AG09319 (cell line): ENCODE results near the gene MUC4.

Source experiments
- DNase-seq: peaks from one replicate; pipeline ENCODE4 v3.0.0-alpha.2; 2010; ENCODE audit warnings: low read depth; ENCODE audit errors: extremely low read depth
- TF ChIP-seq, protein P1 (sequence below): IDR thresholded peaks from 2 replicates; pipeline ENCODE4 v1.5.1; 2011; ENCODE audit warnings: low read depth, mild to moderate bottlenecking, inconsistent platforms, low read length, moderate library complexity

The MUC4 gene

DNA sequence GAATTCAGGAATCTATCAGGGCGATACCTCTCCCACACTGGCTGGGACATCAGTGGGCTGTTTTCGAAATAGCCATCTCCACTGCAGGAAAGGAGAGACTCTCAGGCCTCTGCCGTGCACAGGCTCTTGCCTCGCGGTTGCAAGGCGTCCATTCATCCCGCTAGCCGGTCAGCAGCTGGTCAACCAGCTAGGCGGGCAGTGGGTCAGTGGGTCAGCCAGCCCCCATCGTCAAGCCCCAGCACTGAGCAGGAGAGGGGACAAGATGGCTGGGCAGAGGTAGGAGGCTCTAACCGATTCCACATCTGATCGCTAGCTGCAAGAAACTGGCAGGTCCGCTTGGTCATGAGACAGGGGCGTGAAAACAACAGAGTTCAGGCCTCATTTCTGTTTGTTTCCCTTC, 45.1 kb downstream of the MUC4 start:
- no peak for DNase-seq
- TF ChIP-seq, protein P1, sequence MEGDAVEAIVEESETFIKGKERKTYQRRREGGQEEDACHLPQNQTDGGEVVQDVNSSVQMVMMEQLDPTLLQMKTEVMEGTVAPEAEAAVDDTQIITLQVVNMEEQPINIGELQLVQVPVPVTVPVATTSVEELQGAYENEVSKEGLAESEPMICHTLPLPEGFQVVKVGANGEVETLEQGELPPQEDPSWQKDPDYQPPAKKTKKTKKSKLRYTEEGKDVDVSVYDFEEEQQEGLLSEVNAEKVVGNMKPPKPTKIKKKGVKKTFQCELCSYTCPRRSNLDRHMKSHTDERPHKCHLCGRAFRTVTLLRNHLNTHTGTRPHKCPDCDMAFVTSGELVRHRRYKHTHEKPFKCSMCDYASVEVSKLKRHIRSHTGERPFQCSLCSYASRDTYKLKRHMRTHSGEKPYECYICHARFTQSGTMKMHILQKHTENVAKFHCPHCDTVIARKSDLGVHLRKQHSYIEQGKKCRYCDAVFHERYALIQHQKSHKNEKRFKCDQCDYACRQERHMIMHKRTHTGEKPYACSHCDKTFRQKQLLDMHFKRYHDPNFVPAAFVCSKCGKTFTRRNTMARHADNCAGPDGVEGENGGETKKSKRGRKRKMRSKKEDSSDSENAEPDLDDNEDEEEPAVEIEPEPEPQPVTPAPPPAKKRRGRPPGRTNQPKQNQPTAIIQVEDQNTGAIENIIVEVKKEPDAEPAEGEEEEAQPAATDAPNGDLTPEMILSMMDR = no peak

DNA sequence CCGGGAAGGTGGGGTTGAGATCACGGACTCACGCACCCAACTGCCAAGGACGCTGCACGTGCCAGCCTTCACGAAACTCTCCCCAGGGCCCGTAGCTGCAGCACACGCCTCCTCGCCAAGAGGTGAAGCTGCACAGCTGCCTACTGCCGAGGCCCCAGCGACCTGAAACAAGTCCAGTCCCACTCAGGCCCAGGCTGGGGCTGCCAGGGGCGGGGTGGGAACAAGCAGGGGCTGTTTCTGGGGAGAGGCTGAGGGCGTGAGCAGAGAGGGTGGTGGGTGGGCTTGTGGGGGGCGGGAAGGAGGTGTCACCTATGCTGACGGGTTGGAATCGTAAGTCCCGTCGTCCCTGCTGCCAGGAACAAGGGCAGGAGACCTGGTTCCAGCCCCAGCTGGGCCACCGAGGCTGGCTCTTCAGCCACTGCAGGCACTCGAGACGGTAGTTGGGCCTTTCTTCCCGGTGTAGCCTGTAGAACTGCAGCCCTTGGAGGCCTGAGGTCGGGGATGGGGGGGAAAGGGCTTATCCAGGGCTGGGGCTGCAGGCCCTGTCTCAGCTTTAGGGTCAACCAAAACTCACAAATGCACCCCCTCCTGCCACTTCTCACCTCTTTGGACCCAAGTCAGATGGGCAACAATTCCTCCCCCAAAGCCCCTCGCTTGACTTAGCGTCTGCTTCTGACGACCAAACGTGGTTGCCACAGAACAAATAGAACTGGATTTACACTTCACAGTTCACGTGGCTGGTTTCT, 46.6 kb downstream of the MUC4 start:
- TF ChIP-seq, protein P1 = no peak
- no peak for DNase-seq

DNA sequence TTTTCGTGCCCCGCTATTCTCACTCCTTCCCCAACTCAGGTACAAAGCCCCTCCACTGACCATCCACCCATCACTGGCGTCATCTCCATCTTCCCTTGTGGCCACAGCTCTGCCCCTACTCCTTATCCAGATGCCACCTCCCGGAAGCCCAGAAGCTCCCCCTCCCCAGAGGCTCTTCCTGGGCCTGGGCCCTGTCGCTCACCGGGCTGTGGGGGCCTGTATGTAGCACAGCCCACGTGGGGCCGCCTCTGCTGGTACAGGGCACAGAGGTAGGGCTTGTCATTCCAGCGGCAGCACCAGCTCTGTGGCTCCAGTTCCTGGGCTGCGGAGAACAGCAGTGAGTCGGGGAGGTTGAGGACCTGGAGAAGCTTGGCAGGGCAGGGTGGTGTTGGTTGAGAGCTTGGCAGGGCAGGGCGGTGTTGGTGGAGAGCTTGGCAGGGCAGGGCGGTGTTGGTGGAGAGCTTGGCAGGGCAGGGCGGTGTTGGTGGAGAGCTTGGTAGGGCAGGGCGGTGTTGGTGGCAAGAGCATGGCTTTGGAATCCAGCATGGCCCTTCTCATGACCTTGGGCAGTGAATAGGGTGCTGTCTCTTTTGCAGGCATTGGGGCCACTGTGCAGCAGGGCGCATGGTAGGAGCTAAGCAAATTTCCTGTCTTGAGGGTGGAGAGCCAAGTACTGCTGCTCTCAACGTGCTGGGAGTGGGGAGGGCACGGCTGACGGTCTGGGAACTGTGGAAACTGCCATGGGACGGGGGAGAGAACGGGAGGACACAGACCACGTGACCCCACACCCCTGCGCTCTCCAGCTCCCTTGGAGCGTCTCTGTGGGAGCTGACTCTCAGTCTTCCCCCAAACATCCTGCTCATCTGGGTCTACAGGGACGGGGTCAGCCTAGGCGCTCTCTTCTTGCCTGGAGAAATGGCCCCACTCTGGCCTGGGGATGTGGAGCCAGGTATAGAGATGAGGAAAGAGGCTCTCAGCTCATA, 47.6 kb downstream of the MUC4 start:
- DNase-seq = no peak
- TF ChIP-seq, protein P1 = no peak

DNA sequence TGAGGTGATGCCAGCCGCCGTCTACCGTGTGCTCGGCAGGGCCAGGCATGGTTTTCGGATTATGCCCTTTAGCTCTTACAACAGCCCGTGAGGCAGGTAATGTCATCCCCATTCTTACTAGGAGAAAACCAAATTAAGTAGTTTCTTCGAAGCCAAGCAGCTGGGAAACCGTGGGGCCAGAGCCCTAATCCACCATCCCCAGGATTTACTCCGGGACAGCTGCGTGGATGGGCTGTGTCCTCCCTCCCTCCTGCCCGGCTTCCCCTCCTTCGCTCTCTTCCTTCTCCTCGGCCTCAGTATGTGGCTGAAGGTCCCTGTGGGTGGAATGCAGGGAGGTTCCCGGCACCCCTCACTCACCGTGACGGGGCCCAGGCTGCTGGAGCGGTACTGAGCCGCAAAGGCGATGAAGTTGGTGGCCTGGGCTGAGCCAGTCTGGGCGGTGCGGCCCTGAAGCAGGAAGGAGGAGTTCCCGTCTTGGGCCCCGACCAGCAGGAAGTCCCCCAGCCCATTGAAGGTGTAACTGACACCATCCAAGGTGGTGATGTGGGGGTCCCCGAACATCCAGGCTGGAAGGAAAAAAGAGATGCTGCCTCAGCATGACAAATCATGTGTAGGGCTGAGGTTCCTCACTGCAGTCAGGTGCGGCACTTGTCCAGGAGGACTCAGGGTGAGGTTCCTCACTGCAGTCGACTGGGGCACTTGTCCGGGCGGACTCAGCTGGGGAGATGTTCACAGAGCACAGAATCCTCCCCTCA, 48.5 kb downstream of the MUC4 start:
- no peak for DNase-seq
- TF ChIP-seq, protein P1 = no peak

DNA sequence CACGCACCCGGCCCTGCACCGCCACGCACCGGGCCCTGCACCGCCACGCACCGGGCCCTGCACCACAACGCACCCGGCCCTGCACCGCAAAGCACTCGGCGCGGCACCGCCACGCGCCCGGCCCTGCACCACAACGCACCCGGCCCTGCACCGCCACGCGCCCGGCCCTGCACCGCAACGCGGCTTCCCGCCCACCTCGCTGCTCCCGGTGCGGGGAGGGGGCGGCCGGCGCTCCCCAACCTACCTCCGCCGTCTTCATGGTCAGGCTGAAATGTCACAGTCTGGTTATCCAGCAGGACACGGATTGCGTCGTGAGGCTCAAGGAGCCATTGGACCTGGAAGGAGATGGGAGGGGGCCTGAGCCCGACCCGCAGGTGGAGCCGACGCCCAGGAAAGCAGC, 49.1 kb downstream of the MUC4 start:
- DNase-seq = no peak
- TF ChIP-seq, protein P1 = no peak

DNA sequence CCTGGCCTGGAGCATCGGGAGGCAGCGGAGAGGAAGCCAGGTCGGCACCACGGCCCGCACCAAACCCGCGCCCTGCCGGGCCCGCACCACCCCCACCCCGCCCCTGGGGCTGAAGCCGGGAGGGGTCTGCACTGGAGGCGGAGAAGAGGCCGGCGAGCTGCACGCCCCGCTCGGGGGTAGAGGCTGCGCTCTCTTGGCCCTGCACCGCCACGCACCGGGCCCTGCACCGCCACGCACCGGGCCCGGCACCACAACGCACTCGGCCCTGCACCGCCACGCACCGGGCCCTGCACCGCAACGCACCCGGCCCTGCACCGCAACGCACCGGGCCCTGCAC, 49.5 kb downstream of the MUC4 start:
- DNase-seq = no peak
- TF ChIP-seq, protein P1 = no peak
